Endodermal cell (in vitro differentiated cells): ENCODE measurements around the gene KRT40. TPM values are rescaled to one million over a fixed set of nuclear protein-coding genes. Genes with fewer than 3 reads are reported as not detected.

Experiments used
- DNase-seq: peaks from one replicate; pipeline ENCODE4 v3.0.0-alpha.2; 2017
- H3K27ac ChIP-seq: 2 replicates; pipeline ENCODE4 v1.5.1; 2013; ENCODE audit warnings: mild to moderate bottlenecking, low read depth, low read length, moderate library complexity
- H3K27me3 ChIP-seq: 2 replicates; pipeline ENCODE4 v1.6.1; 2013; ENCODE audit warnings: mild to moderate bottlenecking, low read length, moderate library complexity; ENCODE audit not compliant: insufficient read depth, control insufficient read depth, poor library complexity, severe bottlenecking
- H3K36me3 ChIP-seq: 2 replicates; pipeline ENCODE4 v1.7.0; 2013; ENCODE audit warnings: mild to moderate bottlenecking, low read length, moderate library complexity; ENCODE audit not compliant: control insufficient read depth, insufficient read depth
- H3K4me1 ChIP-seq: one replicate; pipeline ENCODE4 v1.7.0; 2013; ENCODE audit warnings: low read length; ENCODE audit not compliant: control insufficient read depth, insufficient read depth
- H3K4me3 ChIP-seq: 2 replicates; pipeline ENCODE4 v1.5.1; 2013; ENCODE audit warnings: mild to moderate bottlenecking, low read length, moderate library complexity
- H3K9ac ChIP-seq: 2 replicates; pipeline ENCODE4 v1.6.1; 2013; ENCODE audit warnings: mild to moderate bottlenecking, low read length, moderate library complexity; ENCODE audit not compliant: poor library complexity, severe bottlenecking; ENCODE audit errors: extremely low read depth
- H3K9me3 ChIP-seq: 2 replicates; pipeline ENCODE4 v1.6.1; 2013; ENCODE audit warnings: mild to moderate bottlenecking, low read length, moderate library complexity; ENCODE audit not compliant: control insufficient read depth
- H3K27ac Mint-ChIP-seq: 2 replicates; pipeline ENCODE4 v1.8.0; 2020; ENCODE audit warnings: mixed read lengths
- H3K27me3 Mint-ChIP-seq: 2 replicates; pipeline ENCODE4 v1.8.0; 2021; ENCODE audit warnings: mild to moderate bottlenecking, mixed read lengths; ENCODE audit not compliant: insufficient read depth
- H3K36me3 Mint-ChIP-seq: 2 replicates; pipeline ENCODE4 v1.8.0; 2020; ENCODE audit warnings: low read depth, mixed read lengths
- H3K4me1 Mint-ChIP-seq: 2 replicates; pipeline ENCODE4 v1.8.0; 2020; ENCODE audit warnings: mixed read lengths
- H3K4me3 Mint-ChIP-seq: 2 replicates; pipeline ENCODE4 v1.8.0; 2020; ENCODE audit warnings: mild to moderate bottlenecking, moderate library complexity, mixed read lengths
- H3K9me3 Mint-ChIP-seq: 2 replicates; pipeline ENCODE4 v1.8.0; 2020; ENCODE audit warnings: mild to moderate bottlenecking, mixed read lengths
- WGBS, 2 experiments: methylation state at CpG; one replicate each; pipeline versions ENCODE4 v1.1.5 to v1.1.7; 2013; ENCODE audit warnings: missing lambda C conversion rate in 2 of 2, mixed read lengths in 1 of 2; ENCODE audit not compliant: insufficient coverage in 1 of 2, insufficient read length in 1 of 2; 5-methylcytosine and 5-hydroxymethylcytosine counted together
- total RNA-seq, 2 donors: library from RNA; stranded (reverse); fragmentation: NEBNext Ultra II Directional in 1 of 2; extraction: Animal tissue kit (Norgen Biotek cat#: 25700) in 1 of 2; gene quantifications; 2 replicates in 1 of 2; 3 replicates in 1 of 2; pipeline ENCODE4 v1.2.1, GENCODE V29; 2021
- TF ChIP-seq, protein P1 (sequence below): fragments of 200-600 bp; sonication (generic); conservative IDR thresholded peaks from 2 replicates; pipeline ENCODE4 v1.5.0; 2021; ENCODE audit warnings: antibody characterized with exemption, mild to moderate bottlenecking

Gene KRT40
- total RNA-seq, 2 donors from 2014 or later, result not detected

DNA sequence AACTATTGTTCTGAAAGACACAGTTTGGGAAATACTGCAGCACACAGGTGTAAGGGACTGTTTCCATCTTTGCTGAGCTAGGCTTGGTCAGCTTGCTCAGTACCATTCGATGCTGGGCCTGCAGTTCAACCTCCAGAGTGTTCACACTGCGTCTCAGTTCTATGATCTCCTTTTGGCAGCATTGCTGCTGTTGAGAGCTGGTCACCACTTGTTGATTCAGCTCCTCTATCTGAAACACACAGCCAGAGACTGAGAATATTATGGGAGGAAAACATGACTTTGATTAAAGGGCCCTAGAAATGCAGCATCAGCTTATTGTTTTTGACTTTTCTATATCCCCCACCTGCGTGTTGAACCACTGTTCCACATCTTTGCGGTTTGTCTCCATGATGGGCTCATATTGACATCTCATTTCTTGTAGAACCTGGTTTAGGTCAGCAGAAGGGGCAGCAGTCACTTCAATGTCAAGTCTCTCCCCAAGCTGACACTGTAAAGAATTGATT is 22.0 kb downstream of the KRT40 start:
- Mint-ChIP-seq H3K36me3 (no peaks in the 10 kb centered on the region), H3K27me3 (peaks cover 3% of the 10 kb centered on the region), H3K9me3 (peaks cover 1% of the 10 kb centered on the region), H3K27ac (no peak overlapping the region), H3K4me3 (no peak overlapping the region), H3K4me1 (peaks cover 20% of the 10 kb centered on the region)
- Histone ChIP-seq H3K4me1 (no peaks in the 10 kb centered on the region), H3K9ac (no peak overlapping the region), H3K36me3 (no peaks in the 10 kb centered on the region), H3K4me3 (no peak overlapping the region), H3K27me3 (no peaks in the 10 kb centered on the region), H3K9me3 (no peaks in the 10 kb centered on the region), H3K27ac (no peak overlapping the region)
- 96 to 97% methylated on average over 4 of the region's 4 CpGs for WGBS, 2 experiments
- DNase-seq, result no peak
- TF ChIP-seq, protein P1, sequence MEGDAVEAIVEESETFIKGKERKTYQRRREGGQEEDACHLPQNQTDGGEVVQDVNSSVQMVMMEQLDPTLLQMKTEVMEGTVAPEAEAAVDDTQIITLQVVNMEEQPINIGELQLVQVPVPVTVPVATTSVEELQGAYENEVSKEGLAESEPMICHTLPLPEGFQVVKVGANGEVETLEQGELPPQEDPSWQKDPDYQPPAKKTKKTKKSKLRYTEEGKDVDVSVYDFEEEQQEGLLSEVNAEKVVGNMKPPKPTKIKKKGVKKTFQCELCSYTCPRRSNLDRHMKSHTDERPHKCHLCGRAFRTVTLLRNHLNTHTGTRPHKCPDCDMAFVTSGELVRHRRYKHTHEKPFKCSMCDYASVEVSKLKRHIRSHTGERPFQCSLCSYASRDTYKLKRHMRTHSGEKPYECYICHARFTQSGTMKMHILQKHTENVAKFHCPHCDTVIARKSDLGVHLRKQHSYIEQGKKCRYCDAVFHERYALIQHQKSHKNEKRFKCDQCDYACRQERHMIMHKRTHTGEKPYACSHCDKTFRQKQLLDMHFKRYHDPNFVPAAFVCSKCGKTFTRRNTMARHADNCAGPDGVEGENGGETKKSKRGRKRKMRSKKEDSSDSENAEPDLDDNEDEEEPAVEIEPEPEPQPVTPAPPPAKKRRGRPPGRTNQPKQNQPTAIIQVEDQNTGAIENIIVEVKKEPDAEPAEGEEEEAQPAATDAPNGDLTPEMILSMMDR, result no peak

DNA sequence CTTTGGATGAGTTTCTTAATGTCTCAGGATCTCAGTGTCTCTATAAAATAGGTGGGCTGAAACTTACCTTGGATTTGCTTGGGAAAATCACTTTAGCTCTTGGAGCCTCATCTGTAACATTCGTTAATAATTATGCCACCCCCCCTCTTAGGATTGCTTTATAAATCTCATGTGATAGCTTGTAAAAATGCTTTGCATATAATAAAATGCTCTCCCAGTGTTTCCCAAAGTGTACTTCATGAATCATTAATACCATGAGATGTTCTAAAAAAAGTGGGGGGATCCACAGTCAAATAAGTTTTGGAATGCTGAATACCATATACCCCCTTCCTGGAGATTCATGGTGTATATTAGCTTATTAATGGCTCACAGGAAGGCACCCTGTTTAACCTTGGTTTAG is 22.5 kb downstream of the KRT40 start:
- DNase-seq, result no peak
- 83% methylated on average over 1 of the region's 1 CpG; no CpG with 5 or more reads in 1 of the 2 experiments for WGBS, 2 experiments
- Histone ChIP-seq H3K4me3 (no peak overlapping the region), H3K27me3 (peaks cover 2% of the 10 kb centered on the region), H3K4me1 (no peaks in the 10 kb centered on the region), H3K27ac (no peak overlapping the region), H3K9me3 (no peaks in the 10 kb centered on the region), H3K9ac (no peak overlapping the region), H3K36me3 (no peaks in the 10 kb centered on the region)
- no peak overlapping the region for H3K27ac Mint-ChIP-seq
- H3K36me3 Mint-ChIP-seq, result no peaks in the 10 kb centered on the region
- peaks cover 3% of the 10 kb centered on the region for H3K27me3 Mint-ChIP-seq
- peaks cover 1% of the 10 kb centered on the region for H3K9me3 Mint-ChIP-seq
- no peak overlapping the region for H3K4me3 Mint-ChIP-seq
- TF ChIP-seq, protein P1, result no peak
- peaks cover 25% of the 10 kb centered on the region for H3K4me1 Mint-ChIP-seq

DNA sequence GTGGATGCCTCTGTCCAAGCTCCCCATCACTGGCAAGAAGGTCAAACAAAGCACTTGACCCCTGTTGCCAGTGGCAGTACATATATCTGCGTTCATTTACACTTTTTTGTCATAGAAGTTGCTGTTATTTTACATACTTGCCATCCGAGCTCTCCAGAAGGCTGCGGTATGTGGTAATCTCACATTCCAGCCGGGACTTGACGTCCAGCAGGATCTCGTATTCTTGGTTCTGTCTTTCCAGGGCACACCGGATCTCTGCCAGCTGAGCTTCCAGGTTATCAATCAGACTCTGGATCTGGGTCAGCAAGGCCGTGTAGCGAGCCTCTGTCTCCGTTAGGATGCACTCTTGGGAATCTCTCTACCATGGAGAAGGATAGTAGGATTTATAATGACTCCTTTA is 24.0 kb downstream of the KRT40 start:
- Histone ChIP-seq H3K27ac (no peak overlapping the region), H3K4me1 (no peaks in the 10 kb centered on the region), H3K27me3 (peaks cover 13% of the 10 kb centered on the region), H3K4me3 (no peak overlapping the region), H3K9me3 (no peaks in the 10 kb centered on the region), H3K36me3 (no peaks in the 10 kb centered on the region), H3K9ac (no peak overlapping the region)
- peak; percentile 60 for DNase-seq
- no peaks in the 10 kb centered on the region for H3K9me3 Mint-ChIP-seq
- peaks cover 2% of the 10 kb centered on the region for H3K27me3 Mint-ChIP-seq
- peaks cover 25% of the 10 kb centered on the region for H3K4me1 Mint-ChIP-seq
- WGBS, 2 experiments, result 91 to 92% methylated on average over 10 of the region's 10 CpGs
- TF ChIP-seq, protein P1, result no peak
- H3K27ac Mint-ChIP-seq, result no peak overlapping the region
- no peaks in the 10 kb centered on the region for H3K36me3 Mint-ChIP-seq
- no peak overlapping the region for H3K4me3 Mint-ChIP-seq
